DND-41 (cell line): ENCODE measurements around the gene TBCD.

ENCODE experiments used
- ATAC-seq: fragments of 200-7000 bp; cut with Tn5 transposase; 3 replicates; pipeline ENCODE4 v1.9.1; 2021; ENCODE audit warnings: low read depth; ENCODE audit not compliant: insufficient read depth
- DNase-seq: peaks from one replicate; pipeline ENCODE4 v3.0.0-alpha.2; 2020
- H2AFZ ChIP-seq: 2 replicates; pipeline ENCODE4 v1.6.0; 2012; ENCODE audit warnings: low read depth, low read length
- H3K27ac ChIP-seq: 2 replicates; pipeline ENCODE4 v1.5.1; 2012; ENCODE audit warnings: low read length, inconsistent platforms
- H3K27me3 ChIP-seq: fragments of 200-600 bp; sonication (generic); 2 replicates; pipeline ENCODE4 v1.6.0; 2012; ENCODE audit warnings: low read length, mild to moderate bottlenecking, inconsistent platforms; ENCODE audit not compliant: insufficient read depth, poor library complexity
- H3K36me3 ChIP-seq: 2 replicates; pipeline ENCODE4 v1.5.1; 2012; ENCODE audit warnings: low read length, inconsistent platforms; ENCODE audit not compliant: insufficient read depth
- H3K4me1 ChIP-seq: 2 replicates; pipeline ENCODE4 v1.5.1; 2012; ENCODE audit warnings: mild to moderate bottlenecking, low read length; ENCODE audit not compliant: insufficient read depth
- H3K4me2 ChIP-seq: 2 replicates; pipeline ENCODE4 v1.6.0; 2012; ENCODE audit warnings: mild to moderate bottlenecking, moderate library complexity, low read length, inconsistent platforms; ENCODE audit not compliant: insufficient read depth
- H3K4me3 ChIP-seq, 2 experiments: fragments of 200-600 bp in 1 of 2; shearing (Covaris generic) in 1 of 2; 2 replicates each; pipeline ENCODE4 v1.5.1; 2012 to 2016; ENCODE audit warnings: inconsistent platforms in 2 of 2, low read length in 2 of 2, mild to moderate bottlenecking in 2 of 2, low read depth in 1 of 2, moderate library complexity in 1 of 2
- H3K79me2 ChIP-seq: 2 replicates; pipeline ENCODE4 v1.6.0; 2012; ENCODE audit warnings: low read length, inconsistent platforms; ENCODE audit not compliant: insufficient read depth
- H3K9ac ChIP-seq: 2 replicates; pipeline ENCODE4 v1.6.0; 2012; ENCODE audit warnings: low read depth, mild to moderate bottlenecking, inconsistent platforms, low read length, moderate library complexity
- H3K9me3 ChIP-seq: 2 replicates; pipeline ENCODE4 v1.5.1; 2012; ENCODE audit warnings: low read length, moderate library complexity, mild to moderate bottlenecking, inconsistent platforms; ENCODE audit not compliant: insufficient read depth, severe bottlenecking
- H4K20me1 ChIP-seq: 2 replicates; pipeline ENCODE4 v1.6.0; 2012; ENCODE audit warnings: low read length; ENCODE audit not compliant: insufficient read depth
- EZH2 ChIP-seq: IDR thresholded peaks from 3 replicates; pipeline ENCODE4 v1.6.1; 2012; ENCODE audit warnings: borderline replicate concordance, low read depth, mild to moderate bottlenecking, moderate library complexity, low read length, inconsistent platforms; ENCODE audit not compliant: severe bottlenecking
- TF ChIP-seq, protein P1 (sequence below): IDR thresholded peaks from 2 replicates; pipeline ENCODE4 v1.5.1; 2012; ENCODE audit warnings: borderline replicate concordance, low read length, moderate library complexity, mild to moderate bottlenecking; ENCODE audit not compliant: poor library complexity, severe bottlenecking; ENCODE audit errors: extremely low read depth

Gene TBCD

DNA sequence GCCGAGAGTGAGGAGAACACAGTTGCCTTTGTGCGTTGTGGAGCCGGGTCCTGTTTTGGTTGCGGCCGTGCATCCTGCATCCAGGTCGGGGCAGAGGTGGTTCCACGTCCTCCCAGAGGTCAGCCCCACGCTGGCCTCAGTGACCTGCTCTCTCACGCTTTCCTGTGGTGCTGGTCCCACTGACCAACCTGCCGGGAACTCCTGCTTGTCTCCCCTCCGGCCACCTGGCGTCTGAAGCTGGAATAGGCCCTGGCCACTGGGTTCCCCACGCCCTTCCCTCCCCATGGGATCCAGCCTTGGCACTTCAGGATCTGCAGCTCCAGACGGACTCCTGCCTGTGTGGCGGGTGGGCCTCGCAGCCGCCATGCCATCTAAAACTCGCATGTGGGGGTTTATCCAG is 173.5 kb downstream of the TBCD start:
- no peak overlapping the region for H3K27ac ChIP-seq
- H3K9me3 ChIP-seq: no peaks in the 10 kb centered on the region
- ATAC-seq (no peak), DNase-seq (no peak)
- no peak overlapping the region for H2AFZ ChIP-seq
- H3K4me2 ChIP-seq: no peak overlapping the region
- no peaks in the 10 kb centered on the region for H3K4me1 ChIP-seq
- no peak overlapping the region for H3K9ac ChIP-seq
- TF ChIP-seq, protein P1, sequence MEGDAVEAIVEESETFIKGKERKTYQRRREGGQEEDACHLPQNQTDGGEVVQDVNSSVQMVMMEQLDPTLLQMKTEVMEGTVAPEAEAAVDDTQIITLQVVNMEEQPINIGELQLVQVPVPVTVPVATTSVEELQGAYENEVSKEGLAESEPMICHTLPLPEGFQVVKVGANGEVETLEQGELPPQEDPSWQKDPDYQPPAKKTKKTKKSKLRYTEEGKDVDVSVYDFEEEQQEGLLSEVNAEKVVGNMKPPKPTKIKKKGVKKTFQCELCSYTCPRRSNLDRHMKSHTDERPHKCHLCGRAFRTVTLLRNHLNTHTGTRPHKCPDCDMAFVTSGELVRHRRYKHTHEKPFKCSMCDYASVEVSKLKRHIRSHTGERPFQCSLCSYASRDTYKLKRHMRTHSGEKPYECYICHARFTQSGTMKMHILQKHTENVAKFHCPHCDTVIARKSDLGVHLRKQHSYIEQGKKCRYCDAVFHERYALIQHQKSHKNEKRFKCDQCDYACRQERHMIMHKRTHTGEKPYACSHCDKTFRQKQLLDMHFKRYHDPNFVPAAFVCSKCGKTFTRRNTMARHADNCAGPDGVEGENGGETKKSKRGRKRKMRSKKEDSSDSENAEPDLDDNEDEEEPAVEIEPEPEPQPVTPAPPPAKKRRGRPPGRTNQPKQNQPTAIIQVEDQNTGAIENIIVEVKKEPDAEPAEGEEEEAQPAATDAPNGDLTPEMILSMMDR: no peak
- TF ChIP-seq EZH2: no peak
- no peak overlapping the region for H3K4me3 ChIP-seq
- H4K20me1 ChIP-seq: peaks cover 19% of the 10 kb centered on the region
- H3K36me3 ChIP-seq: peaks cover 99% of the 10 kb centered on the region
- H3K79me2 ChIP-seq: peaks cover 33% of the 10 kb centered on the region
- no peaks in the 10 kb centered on the region for H3K27me3 ChIP-seq

GRCh38 chr17:82926081-82926480 is 174.2 kb downstream of the TBCD start:
- no peak for DNase-seq
- Histone ChIP-seq H4K20me1 (peaks cover 23% of the 10 kb centered on the region), H3K27ac (0 out of 2 replicates have a peak overlapping the region, but pooled peaks have one; percentile 31), H3K79me2 (peaks cover 30% of the 10 kb centered on the region), H3K9ac (no peak overlapping the region), H3K4me2 (no peak overlapping the region), H3K9me3 (no peaks in the 10 kb centered on the region), H3K4me1 (no peaks in the 10 kb centered on the region), H3K36me3 (peaks cover 99% of the 10 kb centered on the region), H3K27me3 (no peaks in the 10 kb centered on the region), H2AFZ (no peak overlapping the region), H3K4me3 (no peak overlapping the region)
- TF ChIP-seq EZH2: no peak
- TF ChIP-seq, protein P1: no peak
- no peak for ATAC-seq

DNA sequence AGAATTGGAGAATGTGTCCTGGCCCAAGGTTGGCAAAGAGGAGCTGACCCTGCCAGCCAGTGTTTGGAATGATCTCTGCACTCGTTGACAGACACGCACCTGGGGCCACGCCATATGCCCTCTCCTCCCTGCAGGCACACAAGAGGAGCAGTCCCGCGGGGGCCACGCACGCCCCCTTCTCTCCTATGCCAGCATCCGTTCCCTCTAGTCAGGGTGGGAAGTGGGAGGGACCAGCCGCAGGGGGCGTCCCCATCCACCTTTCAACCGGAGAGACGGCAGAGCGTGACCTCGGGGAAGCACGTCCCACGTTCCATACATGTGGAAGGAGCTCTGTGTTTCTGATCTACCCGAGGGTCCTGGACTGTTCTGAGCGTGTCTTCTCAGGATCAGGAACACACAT is 174.9 kb downstream of the TBCD start:
- Histone ChIP-seq H3K4me1 (no peaks in the 10 kb centered on the region), H3K4me3 (no peak overlapping the region), H3K36me3 (peaks cover 98% of the 10 kb centered on the region), H2AFZ (no peak overlapping the region), H3K27me3 (no peaks in the 10 kb centered on the region), H3K9me3 (no peaks in the 10 kb centered on the region), H3K9ac (no peak overlapping the region), H3K79me2 (peaks cover 27% of the 10 kb centered on the region), H3K27ac (no peak overlapping the region), H3K4me2 (no peak overlapping the region), H4K20me1 (peaks cover 25% of the 10 kb centered on the region)
- no peak for TF ChIP-seq EZH2
- TF ChIP-seq, protein P1: no peak
- no peak for ATAC-seq
- DNase-seq: no peak

DNA sequence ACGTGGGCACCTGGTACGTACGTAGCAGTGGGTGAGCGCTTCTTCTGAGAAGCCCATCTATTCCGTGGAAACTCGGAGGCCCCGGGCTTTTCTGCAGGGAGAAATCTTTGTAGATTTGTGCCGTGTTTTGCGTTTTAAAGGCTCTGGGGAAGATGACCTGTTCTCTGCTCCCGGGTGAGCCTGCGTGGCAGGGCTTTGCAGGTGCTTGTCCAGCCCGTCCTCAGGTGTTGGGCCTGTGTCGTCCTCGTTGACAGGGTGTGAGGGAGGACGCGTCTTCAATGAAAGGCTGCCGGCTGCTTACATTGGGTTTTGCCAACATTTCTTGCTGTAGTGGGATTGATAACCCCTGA is 175.4 kb downstream of the TBCD start:
- TF ChIP-seq, protein P1: no peak
- no peak for TF ChIP-seq EZH2
- no peaks in the 10 kb centered on the region for H3K27me3 ChIP-seq
- H3K27ac ChIP-seq: no peak overlapping the region
- H3K9ac ChIP-seq: no peak overlapping the region
- no peaks in the 10 kb centered on the region for H3K9me3 ChIP-seq
- DNase-seq (no peak), ATAC-seq (no peak)
- H2AFZ ChIP-seq: no peak overlapping the region
- no peaks in the 10 kb centered on the region for H3K4me1 ChIP-seq
- H3K79me2 ChIP-seq: peaks cover 25% of the 10 kb centered on the region
- H4K20me1 ChIP-seq: peaks cover 25% of the 10 kb centered on the region
- no peak overlapping the region for H3K4me3 ChIP-seq
- H3K4me2 ChIP-seq: no peak overlapping the region
- peaks cover 98% of the 10 kb centered on the region for H3K36me3 ChIP-seq
